Stimulated activated CD4-positive, alpha-beta T cell treated with anti-CD3 and anti-CD28 coated beads, Interleukin-2, amount 100 ng/mL, for 24 hours (primary cell): ENCODE results near the gene USP19.

Experiments
- DNase-seq, 2 donors: peaks; one replicate each; pipeline ENCODE4 v3.0.0-alpha.2; 2020

USP19 gene

GRCh38 chr3:49120438-49121131 lies at the start of gene USP19:
Gene USP19 (minus strand): TSS chr3:49120823. CDS start chr3:49119145, 1,678 bp downstream.
- peak; percentile 94 to 96 for DNase-seq

- no peak for DNase-seq
Measured at GRCh38 chr3:49166752-49167556, 46.3 kb upstream of the USP19 start.

GRCh38 chr3:49165771-49166751 lies 45.4 kb upstream of the USP19 start, which contains the start of gene CCDC71:
Gene CCDC71 (minus strand): TSS chr3:49166331. CDS start chr3:49164208, 2,123 bp downstream.
- peak; percentile 79 to 82 for DNase-seq

- DNase-seq: no peak
Measured at GRCh38 chr3:49164983-49165720, 44.5 kb upstream of the USP19 start.

GRCh38 chr3:49163609-49164008 lies 43.0 kb upstream of the USP19 start:
- no peak for DNase-seq

- DNase-seq: no peak
Measured at GRCh38 chr3:49162751-49163419, 42.3 kb upstream of the USP19 start.

- DNase-seq: no peak
Measured at GRCh38 chr3:49161808-49162530, 41.3 kb upstream of the USP19 start.

GRCh38 chr3:49161197-49161596 lies 40.6 kb upstream of the USP19 start:
- DNase-seq: no peak

GRCh38 chr3:49158792-49159191 lies 38.2 kb upstream of the USP19 start:
- DNase-seq: no peak

- DNase-seq: peak; percentile 64
Measured at GRCh38 chr3:49158103-49158709, 37.6 kb upstream of the USP19 start.

- no peak for DNase-seq
Measured at GRCh38 chr3:49157289-49157688, 36.7 kb upstream of the USP19 start.

GRCh38 chr3:49153349-49153912 lies 32.8 kb upstream of the USP19 start:
- DNase-seq: no peak

GRCh38 chr3:49151610-49152009 lies 31.0 kb upstream of the USP19 start:
- DNase-seq: no peak

- no peak for DNase-seq
Measured at GRCh38 chr3:49148159-49148558, 27.5 kb upstream of the USP19 start.

- no peak for DNase-seq
Measured at GRCh38 chr3:49140080-49140479, 19.5 kb upstream of the USP19 start.

- DNase-seq: no peak
Measured at GRCh38 chr3:49135499-49135898, 14.9 kb upstream of the USP19 start.

GRCh38 chr3:49134471-49135265 lies 14.0 kb upstream of the USP19 start:
- DNase-seq: no peak

GRCh38 chr3:49133226-49133951 lies 12.8 kb upstream of the USP19 start:
- no peak for DNase-seq
